ENCODE results near the gene KPNA6. TPM values are rescaled to one million over a fixed set of nuclear protein-coding genes. Genes with fewer than 3 reads are reported as not detected.
"Not testable (repeated sequence)": the region's sequence is repeated elsewhere in the genome, so short reads cannot be mapped to it uniquely, and the experiment has no call there.

The KPNA6 gene
- total RNA-seq, 1 experiment from 2014 or later, result 26.0 TPM

DNA sequence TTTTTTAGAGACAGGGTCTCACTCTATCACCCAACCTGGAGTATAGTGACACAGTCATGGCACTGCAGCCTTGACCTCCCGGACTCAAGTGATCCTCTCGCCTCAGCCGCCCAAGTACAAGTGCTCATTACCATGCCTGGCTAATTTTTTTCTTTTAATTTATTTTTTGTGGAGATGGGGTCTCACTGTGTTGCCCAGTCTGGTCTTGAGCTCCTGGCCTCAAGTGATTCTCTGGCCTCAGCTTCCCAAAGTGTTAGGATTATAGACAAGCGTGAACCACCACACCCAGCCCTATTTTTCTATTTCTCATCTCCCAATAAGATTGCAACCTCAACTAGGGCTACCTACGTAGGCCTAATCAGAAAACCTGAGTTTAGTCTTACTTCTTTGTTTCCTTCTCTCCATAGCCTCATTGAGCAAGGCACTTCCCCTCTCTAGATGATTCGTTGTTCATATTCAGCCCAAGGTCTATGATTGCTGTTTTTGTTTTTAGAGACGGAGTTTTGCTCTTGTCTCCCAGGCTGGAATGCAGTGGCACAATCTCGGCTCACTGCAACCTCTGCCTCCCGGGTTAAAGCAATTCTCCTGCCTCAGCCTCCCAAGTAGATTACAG lies 1.1 kb upstream of the KPNA6 start:
- Histone ChIP-seq H3K79me2 (ENCODE audit: low read length) (peaks cover 38% of the 10 kb centered on the region), H3K27ac (ENCODE audit: low read length) (no peak overlapping the region), H3K4me2 (ENCODE audit: low read depth, low read length, poor library complexity, severe bottlenecking) (peak overlapping the region; percentile 84), H3K27me3 (ENCODE audit: low read length) (no peaks in the 10 kb centered on the region), H2AFZ (ENCODE audit: low read length) (0 out of 2 replicates have a peak overlapping the region, but pooled peaks have one; percentile 44), H4K20me1 (ENCODE audit: insufficient read depth, low read depth, low read length) (peaks cover 15% of the 10 kb centered on the region; the same call in 1 of the 2 replicates), H3K9ac (ENCODE audit: low read length) (peak overlapping the region; percentile 90; the same call in 1 of the 2 replicates), H3K36me3 (ENCODE audit: insufficient read depth, low read length) (no peaks in the 10 kb centered on the region), H3K4me1 (ENCODE audit: low read length) (peaks cover 30% of the 10 kb centered on the region), H3K9me3 (ENCODE audit: low read length) (no peaks in the 10 kb centered on the region), H3K9me2 (replicated peaks; ENCODE audit: insufficient read depth, low read length) (no peaks in the 10 kb centered on the region), H3K4me3 (ENCODE audit: low read length) (peak overlapping the region; percentile 92)
- DNase-seq, result no peak

GRCh38 chr1:32111040-32111623 lies 3.3 kb downstream of the KPNA6 start:
- peaks cover 29% of the 10 kb centered on the region; the same call in 1 of the 2 replicates for H4K20me1 ChIP-seq (ENCODE audit: insufficient read depth, low read depth, low read length)

GRCh38 chr1:32111789-32112188 lies 3.9 kb downstream of the KPNA6 start:
- peaks cover 31% of the 10 kb centered on the region for H4K20me1 ChIP-seq (ENCODE audit: insufficient read depth, low read depth, low read length)
- H2AFZ ChIP-seq (ENCODE audit: low read length), result no peak overlapping the region
- no peaks in the 10 kb centered on the region for H3K9me3 ChIP-seq (ENCODE audit: low read length)
- H3K27me3 ChIP-seq (ENCODE audit: low read length), result no peaks in the 10 kb centered on the region
- H3K4me3 ChIP-seq (ENCODE audit: low read length), result no peak overlapping the region
- no peaks in the 10 kb centered on the region for H3K9me2 ChIP-seq (replicated peaks; ENCODE audit: insufficient read depth, low read length)
- H3K36me3 ChIP-seq (ENCODE audit: insufficient read depth, low read length), result peaks cover 2% of the 10 kb centered on the region; the same call in 1 of the 2 replicates
- no peak overlapping the region for H3K4me2 ChIP-seq (ENCODE audit: low read depth, low read length, poor library complexity, severe bottlenecking)
- DNase-seq, result no peak
- H3K9ac ChIP-seq (ENCODE audit: low read length), result no peak overlapping the region
- H3K27ac ChIP-seq (ENCODE audit: low read length), result no peak overlapping the region
- peaks cover 30% of the 10 kb centered on the region for H3K4me1 ChIP-seq (ENCODE audit: low read length)
- peaks cover 87% of the 10 kb centered on the region for H3K79me2 ChIP-seq (ENCODE audit: low read length)

More at GRCh38 chr1:32111040-32111623, 3.3 kb downstream of the KPNA6 start:
- Histone ChIP-seq H3K4me2 (ENCODE audit: low read depth, low read length, poor library complexity, severe bottlenecking) (no peak overlapping the region), H3K4me1 (ENCODE audit: low read length) (peaks cover 30% of the 10 kb centered on the region), H3K9me2 (replicated peaks; ENCODE audit: insufficient read depth, low read length) (no peaks in the 10 kb centered on the region), H3K27ac (ENCODE audit: low read length) (no peak overlapping the region), H3K9ac (ENCODE audit: low read length) (no peak overlapping the region), H3K27me3 (ENCODE audit: low read length) (no peaks in the 10 kb centered on the region), H3K36me3 (ENCODE audit: insufficient read depth, low read length) (no peaks in the 10 kb centered on the region), H3K4me3 (ENCODE audit: low read length) (no peak overlapping the region), H3K79me2 (ENCODE audit: low read length) (peaks cover 81% of the 10 kb centered on the region), H3K9me3 (ENCODE audit: low read length) (no peaks in the 10 kb centered on the region), H2AFZ (ENCODE audit: low read length) (no peak overlapping the region)
- no peak for DNase-seq

DNA sequence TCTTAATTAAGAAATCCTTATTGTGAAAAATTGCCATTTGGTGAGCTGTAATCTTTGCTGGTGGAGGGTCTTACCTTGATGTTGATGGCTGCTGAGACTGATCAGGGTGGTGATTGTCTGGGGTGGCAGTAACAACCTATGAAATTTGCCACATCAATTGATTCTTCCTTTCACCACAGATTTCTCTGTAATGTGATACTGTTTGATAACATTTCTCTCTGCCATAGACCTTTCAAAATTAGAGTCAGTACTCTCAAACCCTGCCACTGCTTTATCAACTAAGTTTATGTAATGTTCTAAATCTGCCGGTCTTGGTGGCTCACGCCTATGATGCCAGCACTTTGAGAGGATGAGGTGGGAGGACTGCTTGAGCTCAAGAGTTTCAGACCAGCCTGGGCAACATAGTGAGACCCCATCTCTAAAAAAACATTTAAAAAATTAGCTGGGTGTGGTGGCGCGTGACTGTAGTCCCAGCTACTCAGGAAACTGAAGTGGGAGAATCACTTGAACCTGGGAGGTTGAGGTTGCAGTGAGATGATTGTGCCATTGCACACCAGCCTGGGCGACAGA lies 5.0 kb downstream of the KPNA6 start:
- no peak overlapping the region for H3K9ac ChIP-seq (ENCODE audit: low read length)
- H3K4me1 ChIP-seq (ENCODE audit: low read length), result peaks cover 25% of the 10 kb centered on the region
- no peaks in the 10 kb centered on the region for H3K27me3 ChIP-seq (ENCODE audit: low read length)
- no peaks in the 10 kb centered on the region for H3K9me3 ChIP-seq (ENCODE audit: low read length)
- H3K79me2 ChIP-seq (ENCODE audit: low read length), result peaks cover 98% of the 10 kb centered on the region
- no peak overlapping the region for H2AFZ ChIP-seq (ENCODE audit: low read length)
- no peak overlapping the region for H3K4me3 ChIP-seq (ENCODE audit: low read length)
- peaks cover 4% of the 10 kb centered on the region; the same call in 1 of the 2 replicates for H3K36me3 ChIP-seq (ENCODE audit: insufficient read depth, low read length)
- DNase-seq, result no peak
- H3K9me2 ChIP-seq (replicated peaks; ENCODE audit: insufficient read depth, low read length), result no peaks in the 10 kb centered on the region
- no peak overlapping the region for H3K4me2 ChIP-seq (ENCODE audit: low read depth, low read length, poor library complexity, severe bottlenecking)
- H4K20me1 ChIP-seq (ENCODE audit: insufficient read depth, low read depth, low read length), result peaks cover 32% of the 10 kb centered on the region
- H3K27ac ChIP-seq (ENCODE audit: low read length), result no peak overlapping the region

DNA sequence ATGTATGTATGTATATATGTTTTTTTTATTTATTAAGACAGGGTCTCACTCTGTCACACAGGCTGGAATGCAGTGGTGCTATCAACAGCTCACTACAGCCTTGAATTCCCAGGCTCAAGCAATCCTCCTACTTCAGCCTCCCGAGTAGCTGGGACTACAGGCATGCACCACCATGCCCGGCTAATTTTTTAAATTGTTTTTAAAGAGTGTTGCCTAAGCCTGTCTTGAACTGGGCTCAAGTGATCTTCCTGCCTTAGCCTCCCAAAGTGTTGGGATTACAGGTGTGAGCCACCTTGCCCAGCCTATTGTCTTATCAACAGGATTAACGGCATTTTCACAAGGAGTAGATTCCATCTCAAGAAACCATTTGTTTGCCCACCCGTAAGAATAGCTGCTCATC lies 5.6 kb downstream of the KPNA6 start:
- H2AFZ ChIP-seq (ENCODE audit: low read length); H3K36me3 ChIP-seq (ENCODE audit: insufficient read depth, low read length); H3K27me3 ChIP-seq (ENCODE audit: low read length); H3K9me2 ChIP-seq (replicated peaks; ENCODE audit: insufficient read depth, low read length); H3K4me3 ChIP-seq (ENCODE audit: low read length); DNase-seq; H3K9ac ChIP-seq (ENCODE audit: low read length); H3K4me2 ChIP-seq (ENCODE audit: low read depth, low read length, poor library complexity, severe bottlenecking); H3K27ac ChIP-seq (ENCODE audit: low read length); H3K9me3 ChIP-seq (ENCODE audit: low read length): not testable (repeated sequence)
- peaks cover 98% of the 10 kb centered on the region for H3K79me2 ChIP-seq (ENCODE audit: low read length)
- peaks cover 30% of the 10 kb centered on the region for H4K20me1 ChIP-seq (ENCODE audit: insufficient read depth, low read depth, low read length)
- peaks cover 25% of the 10 kb centered on the region for H3K4me1 ChIP-seq (ENCODE audit: low read length)

GRCh38 chr1:32114420-32114819 lies 6.6 kb downstream of the KPNA6 start:
- H3K36me3 ChIP-seq (ENCODE audit: insufficient read depth, low read length), result peaks cover 4% of the 10 kb centered on the region; the same call in 1 of the 2 replicates
- no peak overlapping the region for H3K4me3 ChIP-seq (ENCODE audit: low read length)
- H3K4me1 ChIP-seq (ENCODE audit: low read length), result peaks cover 20% of the 10 kb centered on the region
- H3K4me2 ChIP-seq (ENCODE audit: low read depth, low read length, poor library complexity, severe bottlenecking), result no peak overlapping the region
- H2AFZ ChIP-seq (ENCODE audit: low read length), result no peak overlapping the region
- no peak for DNase-seq
- H3K9ac ChIP-seq (ENCODE audit: low read length), result no peak overlapping the region
- no peaks in the 10 kb centered on the region for H3K27me3 ChIP-seq (ENCODE audit: low read length)
- peaks cover 26% of the 10 kb centered on the region for H4K20me1 ChIP-seq (ENCODE audit: insufficient read depth, low read depth, low read length)
- no peaks in the 10 kb centered on the region for H3K9me2 ChIP-seq (replicated peaks; ENCODE audit: insufficient read depth, low read length)
- no peak overlapping the region for H3K27ac ChIP-seq (ENCODE audit: low read length)
- H3K9me3 ChIP-seq (ENCODE audit: low read length), result no peaks in the 10 kb centered on the region
- H3K79me2 ChIP-seq (ENCODE audit: low read length), result peaks cover 97% of the 10 kb centered on the region

GRCh38 chr1:32115496-32115895 lies 7.6 kb downstream of the KPNA6 start:
- Histone ChIP-seq H3K9me3 (ENCODE audit: low read length) (no peaks in the 10 kb centered on the region), H3K9me2 (replicated peaks; ENCODE audit: insufficient read depth, low read length) (no peaks in the 10 kb centered on the region), H4K20me1 (ENCODE audit: insufficient read depth, low read depth, low read length) (peaks cover 30% of the 10 kb centered on the region), H3K36me3 (ENCODE audit: insufficient read depth, low read length) (peaks cover 4% of the 10 kb centered on the region; the same call in 1 of the 2 replicates), H3K4me1 (ENCODE audit: low read length) (peaks cover 11% of the 10 kb centered on the region), H3K4me2 (ENCODE audit: low read depth, low read length, poor library complexity, severe bottlenecking) (no peak overlapping the region), H3K27ac (ENCODE audit: low read length) (no peak overlapping the region), H3K27me3 (ENCODE audit: low read length) (no peaks in the 10 kb centered on the region), H3K9ac (ENCODE audit: low read length) (no peak overlapping the region), H3K79me2 (ENCODE audit: low read length) (peaks cover 96% of the 10 kb centered on the region), H3K4me3 (ENCODE audit: low read length) (no peak overlapping the region), H2AFZ (ENCODE audit: low read length) (no peak overlapping the region)
- no peak for DNase-seq

- H3K9ac ChIP-seq (ENCODE audit: low read length), result no peak overlapping the region
- H3K9me3 ChIP-seq (ENCODE audit: low read length), result no peaks in the 10 kb centered on the region
- peaks cover 29% of the 10 kb centered on the region for H4K20me1 ChIP-seq (ENCODE audit: insufficient read depth, low read depth, low read length)
- no peak overlapping the region for H2AFZ ChIP-seq (ENCODE audit: low read length)
- H3K4me1 ChIP-seq (ENCODE audit: low read length), result peaks cover 3% of the 10 kb centered on the region
- peaks cover 96% of the 10 kb centered on the region for H3K79me2 ChIP-seq (ENCODE audit: low read length)
- no peak overlapping the region for H3K4me3 ChIP-seq (ENCODE audit: low read length)
- no peak overlapping the region for H3K27ac ChIP-seq (ENCODE audit: low read length)
- no peak overlapping the region for H3K4me2 ChIP-seq (ENCODE audit: low read depth, low read length, poor library complexity, severe bottlenecking)
- H3K9me2 ChIP-seq (replicated peaks; ENCODE audit: insufficient read depth, low read length), result no peaks in the 10 kb centered on the region
- H3K27me3 ChIP-seq (ENCODE audit: low read length), result no peaks in the 10 kb centered on the region
- no peak for DNase-seq
- H3K36me3 ChIP-seq (ENCODE audit: insufficient read depth, low read length), result peaks cover 4% of the 10 kb centered on the region; the same call in 1 of the 2 replicates
Observed at GRCh38 chr1:32116531-32116930, 8.7 kb downstream of the KPNA6 start.
